ENCODE results near the gene PDE6B.
"Not testable (repeated sequence)": the region's sequence is repeated elsewhere in the genome, so short reads cannot be mapped to it uniquely, and the experiment has no call there.

Gene PDE6B

GRCh38 chr4:687048-687970, 61.9 kb downstream of the PDE6B start:
- DNase-seq = no peak

GRCh38 chr4:687971-688853, 62.8 kb downstream of the PDE6B start:
- DNase-seq = no peak

DNA sequence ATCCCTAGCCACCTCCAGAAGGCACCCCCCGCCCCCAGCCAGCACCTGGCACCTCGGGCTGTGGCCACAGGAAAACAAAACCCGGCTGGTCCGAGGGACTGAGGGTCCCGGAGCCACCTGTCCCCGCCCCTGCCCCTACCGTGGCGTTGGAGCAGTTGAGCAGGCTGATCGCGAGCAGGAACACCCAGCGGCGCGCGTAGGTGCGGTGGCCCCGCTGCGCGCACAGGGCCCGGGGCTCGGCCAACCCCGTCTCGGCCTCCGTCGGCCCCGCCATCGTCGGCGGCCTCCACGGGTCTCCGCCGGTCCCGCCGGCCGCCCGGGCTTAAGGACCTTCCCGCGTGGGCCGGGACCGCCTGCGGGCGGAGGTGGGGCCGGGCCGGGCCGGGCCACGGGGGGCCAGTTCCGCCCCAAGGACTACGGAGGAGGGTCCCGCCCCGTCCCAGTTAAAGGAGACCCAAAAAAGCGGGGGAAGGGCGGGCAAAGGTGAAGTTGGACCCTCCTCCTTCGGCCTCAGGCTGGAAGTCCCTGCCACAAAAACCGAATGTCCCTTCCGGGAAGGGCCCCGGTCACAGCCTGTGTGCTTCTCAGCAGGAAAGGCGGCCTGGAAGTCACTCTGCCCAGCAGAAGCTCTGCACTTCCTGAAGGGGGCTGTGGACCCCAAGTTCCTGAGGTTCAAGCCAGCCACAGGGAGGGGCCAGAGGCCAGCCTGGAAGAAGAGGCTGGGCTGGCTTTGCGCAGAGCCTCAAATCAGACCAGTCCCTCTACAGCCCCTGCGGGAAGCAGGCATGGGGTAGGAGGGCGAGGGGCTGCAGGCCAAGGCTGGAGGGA, 63.7 kb downstream of the PDE6B start, which contains the start of gene SLC49A3:
TSS of gene SLC49A3 (minus strand) at position 298 of the 828 bp plus-strand sequence. CDS start at position 274, 24 bp downstream.
- DNase-seq = no peak

- DNase-seq = no peak
Observed at GRCh38 chr4:689723-690122, 64.3 kb downstream of the PDE6B start.

- DNase-seq = no peak
Observed at GRCh38 chr4:692771-693554, 67.6 kb downstream of the PDE6B start.

DNA sequence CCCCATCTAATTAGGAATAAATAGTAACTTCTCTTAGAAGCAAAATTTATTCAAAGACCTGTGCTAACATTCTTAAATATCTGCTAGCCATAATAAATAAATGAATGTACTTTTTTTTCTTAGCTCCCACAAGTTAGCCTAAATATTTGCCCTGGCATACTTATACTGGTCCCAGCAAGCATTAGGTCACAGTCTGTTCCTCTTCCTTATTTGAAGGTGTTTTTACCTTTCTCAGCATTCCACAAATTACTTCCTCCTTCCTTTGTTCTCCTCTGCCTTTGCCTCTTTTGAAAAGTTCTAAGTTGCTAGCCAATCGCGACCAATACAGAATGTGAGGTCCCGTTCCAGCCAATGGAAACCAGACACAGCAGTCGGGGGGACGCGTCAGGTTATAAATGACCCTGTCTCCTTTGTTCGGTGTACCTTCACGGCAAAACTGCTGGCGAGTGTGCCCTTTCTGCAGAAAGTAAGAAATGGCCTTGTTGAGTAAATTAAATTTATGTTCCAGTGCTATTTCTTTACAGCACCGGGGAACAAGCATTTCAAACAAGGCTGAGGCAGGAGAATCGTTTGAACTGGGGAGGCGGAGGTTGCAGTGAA, 69.1 kb downstream of the PDE6B start:
- DNase-seq = not testable (repeated sequence)

- DNase-seq = no peak
Observed at GRCh38 chr4:699816-700580, 74.6 kb downstream of the PDE6B start.

- no peak for DNase-seq
Observed at GRCh38 chr4:700587-701264, 75.4 kb downstream of the PDE6B start.

GRCh38 chr4:702618-703048, 77.3 kb downstream of the PDE6B start:
- DNase-seq = no peak

DNA sequence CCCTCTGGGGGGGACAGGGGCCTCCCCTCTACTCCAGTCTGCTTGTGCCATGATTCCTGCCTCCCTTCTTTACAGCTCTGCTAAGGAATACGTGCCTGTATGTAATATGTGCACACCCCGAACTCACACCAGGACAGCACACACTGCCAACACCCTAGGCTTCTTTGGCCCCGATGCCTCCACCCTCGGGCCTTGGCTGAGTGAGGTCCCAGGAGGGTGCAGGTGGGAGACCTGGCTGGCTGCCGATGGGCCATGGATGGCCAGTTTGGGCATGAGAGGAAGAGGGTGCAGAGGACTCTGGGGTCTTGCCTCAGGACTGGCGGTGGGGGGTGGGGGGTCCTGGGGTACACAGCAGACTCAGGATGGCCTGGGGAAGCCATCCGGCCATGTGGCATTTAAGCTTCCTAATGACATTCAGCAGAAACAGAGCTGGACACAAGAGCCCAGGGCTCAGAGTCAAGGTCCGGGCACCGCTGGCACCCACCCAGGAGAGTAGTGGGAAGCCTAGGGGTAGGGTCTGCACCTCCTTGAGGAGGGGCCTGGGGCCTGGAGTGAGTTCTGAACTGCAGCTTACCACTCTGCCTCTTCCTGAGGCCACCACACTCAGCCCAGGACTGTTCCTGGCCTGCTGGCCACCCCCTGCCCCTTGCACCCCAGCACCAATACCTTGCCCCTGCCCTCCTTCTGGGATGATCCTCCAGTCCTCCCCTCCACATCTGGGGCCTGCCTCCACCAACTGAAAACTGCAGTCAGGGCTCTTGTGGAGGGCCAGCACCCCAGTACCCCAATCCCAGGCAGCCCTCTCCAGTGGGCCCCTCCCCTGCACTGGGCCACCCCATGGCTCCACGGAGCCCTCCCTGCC, 78.2 kb downstream of the PDE6B start:
- DNase-seq = no peak

- no peak for DNase-seq
Observed at GRCh38 chr4:704198-704891, 79.0 kb downstream of the PDE6B start.

- DNase-seq = no peak
Observed at GRCh38 chr4:704971-705277, 79.6 kb downstream of the PDE6B start.

DNA sequence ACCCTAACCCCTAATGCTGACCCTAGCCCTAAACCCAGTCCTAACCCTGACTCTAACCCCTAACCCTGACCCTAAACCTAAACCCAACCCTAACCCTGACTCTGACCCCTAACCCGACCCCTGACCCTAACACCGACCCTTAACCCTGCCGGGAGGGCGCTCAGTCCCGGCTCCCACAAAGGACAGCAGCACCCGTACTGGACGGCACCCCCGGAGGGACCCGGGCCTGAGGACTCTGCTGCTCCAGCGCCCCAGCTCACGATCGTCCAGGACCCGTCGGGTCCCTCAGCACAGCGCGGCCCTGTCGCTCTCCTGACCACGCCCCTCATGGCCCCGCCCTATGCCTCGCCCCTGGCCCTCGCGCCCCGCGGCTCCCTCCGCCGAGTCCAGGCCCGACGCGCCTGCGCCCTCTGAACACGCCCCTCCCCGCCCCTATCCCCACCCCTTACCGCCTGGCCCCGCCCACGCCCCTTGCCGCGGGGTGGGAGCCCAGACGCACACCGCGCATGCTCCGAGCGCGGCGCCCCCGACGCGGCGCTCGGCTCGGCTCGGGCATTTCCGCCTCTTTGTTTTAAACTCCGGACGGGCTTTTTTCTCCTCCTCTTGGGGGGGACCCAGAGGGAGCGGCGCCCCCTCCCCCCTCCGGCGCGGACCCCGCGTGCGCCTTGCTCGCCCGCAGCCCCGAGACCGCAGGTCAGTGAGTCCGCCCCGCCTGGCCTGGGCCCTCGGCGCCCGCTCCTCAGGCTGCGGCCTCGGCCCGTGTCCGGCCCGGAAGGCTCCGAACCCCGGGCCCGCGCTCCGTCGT, 80.1 kb downstream of the PDE6B start, which contains the start of gene PCGF3:
TSS of gene PCGF3 (plus strand) at position 555 of the 805 bp plus-strand sequence. CDS start 27,849 bp downstream, outside the sequence.
- peak; percentile 53 for DNase-seq

GRCh38 chr4:706083-706633, 80.8 kb downstream of the PDE6B start:
- DNase-seq = not testable (repeated sequence)

- DNase-seq = no peak
Observed at GRCh38 chr4:706834-707598, 81.6 kb downstream of the PDE6B start.

DNA sequence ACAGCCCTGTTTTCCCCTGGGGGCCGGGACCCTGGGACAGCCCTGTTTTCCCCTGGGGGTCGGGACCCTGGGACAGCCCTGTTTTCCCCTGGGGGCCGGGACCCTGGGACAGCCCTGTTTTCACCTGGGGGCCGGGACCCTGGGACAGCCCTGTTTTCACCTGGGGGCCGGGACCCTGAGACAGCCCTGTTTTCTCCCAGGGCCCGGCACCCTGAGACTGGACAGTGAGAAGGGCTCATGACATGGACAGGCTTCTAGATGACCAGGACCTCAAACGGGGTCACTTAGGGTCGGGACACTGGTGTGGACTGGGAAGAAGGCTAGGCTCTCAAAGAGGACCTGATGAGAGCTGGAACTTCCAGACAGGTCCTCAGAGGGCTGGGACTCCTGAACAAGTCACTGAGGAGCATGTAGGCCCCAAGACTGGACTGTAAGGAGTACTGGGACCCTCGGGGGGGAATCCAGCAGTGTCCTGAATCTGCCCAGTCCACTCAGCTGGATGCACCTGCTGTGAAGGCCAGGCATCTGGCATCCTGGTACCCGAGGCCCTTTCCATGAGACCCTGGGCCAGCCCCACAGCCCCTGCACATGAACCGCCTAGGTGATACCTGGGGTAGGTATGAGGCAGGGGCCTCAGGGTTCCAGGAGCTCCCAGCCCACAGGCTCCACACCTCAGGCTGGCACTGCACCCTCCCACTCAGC, 82.7 kb downstream of the PDE6B start:
- no peak for DNase-seq

Measured in cortex of kidney (tissue), 1 donor.